H9 (cell line): ENCODE results near the gene C19orf73. TPM values are rescaled to one million over a fixed set of nuclear protein-coding genes. Genes with fewer than 3 reads are reported as not detected.

Experiments used
- DNase-seq: peaks from one replicate; pipeline ENCODE4 v3.0.0-alpha.2; 2017
- H2AFZ ChIP-seq: one replicate; pipeline ENCODE4 v1.6.1; 2013; ENCODE audit warnings: mild to moderate bottlenecking, low read length, control low read depth, moderate library complexity
- H2AK5ac ChIP-seq: 2 replicates; pipeline ENCODE4 v1.6.1; 2013; ENCODE audit warnings: low read length, control low read depth, mixed read lengths; ENCODE audit not compliant: insufficient read length
- H2BK120ac ChIP-seq: one replicate; pipeline ENCODE4 v1.6.1; 2013; ENCODE audit warnings: low read depth, mild to moderate bottlenecking, low read length, control low read depth, inconsistent platforms; ENCODE audit not compliant: poor library complexity, severe bottlenecking
- H2BK12ac ChIP-seq: 2 replicates; pipeline ENCODE4 v1.6.1; 2013; ENCODE audit warnings: low read length, control low read depth, mixed read lengths, low read depth; ENCODE audit not compliant: insufficient read length
- H2BK15ac ChIP-seq: 2 replicates; pipeline ENCODE4 v1.6.1; 2013; ENCODE audit warnings: low read depth, low read length, control low read depth
- H2BK20ac ChIP-seq: one replicate; pipeline ENCODE4 v1.6.1; 2013; ENCODE audit warnings: low read depth, mild to moderate bottlenecking, low read length, control low read depth, inconsistent platforms; ENCODE audit not compliant: poor library complexity, severe bottlenecking
- H2BK5ac ChIP-seq: 2 replicates; pipeline ENCODE4 v1.6.1; 2013; ENCODE audit warnings: low read length, control low read depth, mixed read lengths; ENCODE audit not compliant: insufficient read length
- H3K14ac ChIP-seq: 2 replicates; pipeline ENCODE4 v1.6.1; 2013; ENCODE audit warnings: low read length, control low read depth; ENCODE audit not compliant: insufficient read depth
- H3K18ac ChIP-seq: 2 replicates; pipeline ENCODE4 v1.6.1; 2013; ENCODE audit warnings: low read depth, mild to moderate bottlenecking, mixed read lengths, low read length, control low read depth; ENCODE audit not compliant: insufficient read length
- H3K23ac ChIP-seq: 2 replicates; pipeline ENCODE4 v1.6.1; 2013; ENCODE audit warnings: low read length, control low read depth, mixed read lengths, low read depth; ENCODE audit not compliant: insufficient read length
- H3K23me2 ChIP-seq: 2 replicates; pipeline ENCODE4 v1.6.1; 2013; ENCODE audit warnings: low read depth, mild to moderate bottlenecking, mixed read lengths, low read length, control low read depth; ENCODE audit not compliant: insufficient read length, poor library complexity, severe bottlenecking
- H3K27ac ChIP-seq: 2 replicates; pipeline ENCODE4 v1.5.1; 2013; ENCODE audit warnings: low read length, control low read depth, mixed read lengths, low read depth; ENCODE audit not compliant: insufficient read length
- H3K27me3 ChIP-seq: 2 replicates; pipeline ENCODE4 v1.6.1; 2013; ENCODE audit warnings: low read length, control low read depth, inconsistent platforms; ENCODE audit not compliant: insufficient read depth
- H3K4ac ChIP-seq: 2 replicates; pipeline ENCODE4 v1.6.1; 2013; ENCODE audit warnings: low read depth, mild to moderate bottlenecking, control low read depth, inconsistent platforms, low read length, moderate library complexity
- H3K4me1 ChIP-seq: 2 replicates; pipeline ENCODE4 v1.6.1; 2013; ENCODE audit warnings: low read length, control low read depth, inconsistent platforms; ENCODE audit not compliant: insufficient read depth
- H3K4me2 ChIP-seq: 2 replicates; pipeline ENCODE4 v1.6.1; 2013; ENCODE audit warnings: low read length, control low read depth, mixed read lengths; ENCODE audit not compliant: insufficient read length, insufficient read depth
- H3K56ac ChIP-seq: 2 replicates; pipeline ENCODE4 v1.6.1; 2013; ENCODE audit warnings: low read depth, mild to moderate bottlenecking, mixed read lengths, low read length, control low read depth; ENCODE audit not compliant: insufficient read length
- H3K79me1 ChIP-seq: 2 replicates; pipeline ENCODE4 v1.6.1; 2013; ENCODE audit warnings: low read depth, mild to moderate bottlenecking, moderate library complexity, low read length, control low read depth, inconsistent platforms; ENCODE audit not compliant: insufficient read depth, poor library complexity, severe bottlenecking
- H3K79me2 ChIP-seq: 2 replicates; pipeline ENCODE4 v1.6.1; 2013; ENCODE audit warnings: low read length, control low read depth, inconsistent platforms; ENCODE audit not compliant: insufficient read depth
- H3K9ac ChIP-seq: 2 replicates; pipeline ENCODE4 v1.6.1; 2013; ENCODE audit warnings: low read length, control low read depth, mixed read lengths; ENCODE audit not compliant: insufficient read length; ENCODE audit errors: extremely low read depth
- H3K9me3 ChIP-seq: one replicate; pipeline ENCODE4 v1.6.1; 2013; ENCODE audit warnings: low read depth, low read length, inconsistent platforms; ENCODE audit not compliant: control insufficient read depth
- H3T11ph ChIP-seq: one replicate; pipeline ENCODE4 v1.6.1; 2013; ENCODE audit warnings: mild to moderate bottlenecking, low read length, control low read depth, inconsistent platforms
- H4K20me1 ChIP-seq: one replicate; pipeline ENCODE4 v1.6.1; 2013; ENCODE audit not compliant: control insufficient read depth, insufficient read length, insufficient read depth
- H4K5ac ChIP-seq: 2 replicates; pipeline ENCODE4 v1.6.1; 2013; ENCODE audit warnings: low read depth, mild to moderate bottlenecking, mixed read lengths, low read length, control low read depth; ENCODE audit not compliant: insufficient read length
- H4K8ac ChIP-seq: replicated peaks from 2 replicates; pipeline ENCODE4 v1.6.1; 2013; ENCODE audit warnings: low read length, control low read depth, mixed read lengths, low read depth; ENCODE audit not compliant: insufficient read length
- H4K91ac ChIP-seq: 2 replicates; pipeline ENCODE4 v1.6.1; 2013; ENCODE audit warnings: low read depth, mild to moderate bottlenecking, moderate library complexity, mixed read lengths, low read length, control low read depth; ENCODE audit not compliant: insufficient read length
- H3K27ac Mint-ChIP-seq, 3 experiments: 2 replicates in 2 of 3; 3 replicates in 1 of 3; pipeline ENCODE4 v1.8.0; 2020 to 2021; ENCODE audit warnings: mixed read lengths in 3 of 3, mild to moderate bottlenecking in 1 of 3, moderate library complexity in 1 of 3
- H3K27me3 Mint-ChIP-seq: 2 replicates; pipeline ENCODE4 v1.8.0; 2021; ENCODE audit warnings: low read depth, mild to moderate bottlenecking, moderate library complexity, mixed read lengths
- H3K36me3 Mint-ChIP-seq, 3 experiments: 2 replicates in 2 of 3; 3 replicates in 1 of 3; pipeline ENCODE4 v1.8.0; 2020 to 2021; ENCODE audit warnings: low read depth in 3 of 3, mixed read lengths in 3 of 3; ENCODE audit not compliant: insufficient read depth in 1 of 3
- H3K4me1 Mint-ChIP-seq, 2 experiments: 2 replicates each; pipeline ENCODE4 v1.8.0; 2020; ENCODE audit warnings: mixed read lengths in 2 of 2
- H3K4me3 Mint-ChIP-seq, 2 experiments: 2 replicates in 1 of 2; 3 replicates in 1 of 2; pipeline ENCODE4 v1.8.0; 2020 to 2021; ENCODE audit warnings: mild to moderate bottlenecking in 2 of 2, mixed read lengths in 2 of 2, moderate library complexity in 1 of 2
- H3K9me3 Mint-ChIP-seq, 2 experiments: 2 replicates in 1 of 2; 3 replicates in 1 of 2; pipeline ENCODE4 v1.8.0; 2020; ENCODE audit warnings: mild to moderate bottlenecking in 2 of 2, mixed read lengths in 2 of 2, moderate library complexity in 1 of 2
- WGBS: extraction: QIAGEN DNeasy Blood & Tissue Kit; methylation state at CpG from one replicate; pipeline ENCODE4 v1.1.7; 2013; ENCODE audit warnings: missing lambda C conversion rate, low lambda C conversion rate, mixed read lengths; ENCODE audit not compliant: insufficient read length; ENCODE audit errors: extremely low coverage; 5-methylcytosine and 5-hydroxymethylcytosine counted together
- total RNA-seq: library from RNA; stranded (reverse); gene quantifications from 2 replicates; pipeline ENCODE4 v1.2.1, GENCODE V29; 2021
- TF ChIP-seq, protein P1 (sequence below): fragments of 200-600 bp; sonication (generic); conservative IDR thresholded peaks from 3 replicates; pipeline ENCODE4 v1.8.0; 2021; ENCODE audit warnings: antibody characterized with exemption, mild to moderate bottlenecking

C19orf73 gene
- total RNA-seq, 1 experiment from 2014 or later: 1.1 TPM

DNA sequence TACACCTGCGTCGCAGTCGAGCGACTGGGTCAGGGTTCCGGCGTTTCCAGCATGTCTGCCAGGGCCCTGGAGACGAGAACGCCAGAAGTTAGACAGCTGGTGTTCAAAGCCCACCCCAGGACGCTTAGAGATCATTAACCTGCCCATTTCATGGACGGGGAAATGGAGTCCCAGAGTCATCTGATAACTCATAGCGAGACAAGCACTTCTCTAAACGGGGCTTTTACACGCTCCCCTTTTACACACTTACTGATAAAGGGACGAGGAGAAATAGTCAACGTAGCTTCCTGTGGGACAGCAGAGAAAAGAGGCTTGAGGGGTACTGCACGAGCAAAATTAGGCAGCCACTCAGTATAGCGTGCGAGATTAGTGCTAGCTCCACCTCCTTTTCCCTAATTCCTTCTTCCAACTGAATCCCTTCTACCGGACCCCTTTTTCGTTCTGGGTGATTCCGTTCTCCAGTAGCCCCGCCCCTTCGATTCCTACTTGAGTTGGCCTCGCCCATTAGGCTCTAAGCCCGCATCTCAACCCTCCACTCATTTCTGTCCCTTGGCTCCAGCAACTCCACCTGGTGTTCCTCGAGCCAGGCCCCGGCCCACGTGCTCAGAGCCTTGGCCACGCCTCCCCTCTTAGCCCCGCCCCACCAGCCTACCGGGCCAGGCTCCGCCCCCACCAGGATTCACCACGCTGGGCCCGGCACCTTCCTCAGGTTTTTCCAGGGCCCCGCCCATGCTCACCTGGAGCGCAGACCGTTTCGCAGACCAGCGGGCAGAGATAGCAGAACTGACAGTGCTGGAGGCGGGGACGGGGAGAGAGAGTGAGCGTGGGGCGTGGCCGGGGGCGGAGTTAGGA lies 32.5 kb upstream of the C19orf73 start:
- H3K4me2 ChIP-seq: peak overlapping the region; percentile 57
- H2BK120ac ChIP-seq: no peak overlapping the region
- H2AFZ ChIP-seq: no peak overlapping the region
- no peaks in the 10 kb centered on the region; the same call in 1 of the 2 replicates for H3K27me3 ChIP-seq
- no peak overlapping the region for H4K8ac ChIP-seq
- H2BK12ac ChIP-seq: no peak overlapping the region
- H3K9ac ChIP-seq: no peak overlapping the region
- H3K79me1 ChIP-seq: no peaks in the 10 kb centered on the region
- Mint-ChIP-seq H3K36me3 (peaks cover 0 to 15% (median 0%) of the 10 kb centered on the region in 3 experiments; a peak in 4 of 7 replicates), H3K4me3 (peak overlapping the region; percentile 87 to 96), H3K9me3 (peaks cover 0 to 6% of the 10 kb centered on the region in 2 experiments; a peak in 2 of 5 replicates), H3K27me3 (peaks cover 42% of the 10 kb centered on the region), H3K27ac (peak overlapping the region in 1 of 3 experiments; percentile 84; a peak in 4 of 7 replicates), H3K4me1 (peaks cover 22 to 56% of the 10 kb centered on the region in 2 experiments)
- no peak overlapping the region for H3T11ph ChIP-seq
- H3K79me2 ChIP-seq: no peaks in the 10 kb centered on the region
- no peak overlapping the region for H2BK20ac ChIP-seq
- H3K56ac ChIP-seq: no peak overlapping the region
- H3K9me3 ChIP-seq: no peaks in the 10 kb centered on the region
- H4K5ac ChIP-seq: no peak overlapping the region
- H3K4ac ChIP-seq: no peak overlapping the region
- no peak overlapping the region for H2BK15ac ChIP-seq
- no peak overlapping the region for H3K27ac ChIP-seq
- WGBS: no CpG with 5 or more reads among the region's 45 CpGs
- peak; percentile 99 for DNase-seq
- H3K18ac ChIP-seq: no peak overlapping the region
- no peak overlapping the region for H3K23ac ChIP-seq
- no peak overlapping the region for H2AK5ac ChIP-seq
- no peak overlapping the region for H2BK5ac ChIP-seq
- H3K14ac ChIP-seq: no peak overlapping the region
- TF ChIP-seq, protein P1, sequence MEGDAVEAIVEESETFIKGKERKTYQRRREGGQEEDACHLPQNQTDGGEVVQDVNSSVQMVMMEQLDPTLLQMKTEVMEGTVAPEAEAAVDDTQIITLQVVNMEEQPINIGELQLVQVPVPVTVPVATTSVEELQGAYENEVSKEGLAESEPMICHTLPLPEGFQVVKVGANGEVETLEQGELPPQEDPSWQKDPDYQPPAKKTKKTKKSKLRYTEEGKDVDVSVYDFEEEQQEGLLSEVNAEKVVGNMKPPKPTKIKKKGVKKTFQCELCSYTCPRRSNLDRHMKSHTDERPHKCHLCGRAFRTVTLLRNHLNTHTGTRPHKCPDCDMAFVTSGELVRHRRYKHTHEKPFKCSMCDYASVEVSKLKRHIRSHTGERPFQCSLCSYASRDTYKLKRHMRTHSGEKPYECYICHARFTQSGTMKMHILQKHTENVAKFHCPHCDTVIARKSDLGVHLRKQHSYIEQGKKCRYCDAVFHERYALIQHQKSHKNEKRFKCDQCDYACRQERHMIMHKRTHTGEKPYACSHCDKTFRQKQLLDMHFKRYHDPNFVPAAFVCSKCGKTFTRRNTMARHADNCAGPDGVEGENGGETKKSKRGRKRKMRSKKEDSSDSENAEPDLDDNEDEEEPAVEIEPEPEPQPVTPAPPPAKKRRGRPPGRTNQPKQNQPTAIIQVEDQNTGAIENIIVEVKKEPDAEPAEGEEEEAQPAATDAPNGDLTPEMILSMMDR: no peak
- H4K20me1 ChIP-seq: no peaks in the 10 kb centered on the region
- peaks cover 7% of the 10 kb centered on the region; the same call in 1 of the 2 replicates for H3K4me1 ChIP-seq
- no peak overlapping the region for H4K91ac ChIP-seq
- peaks cover 17% of the 10 kb centered on the region for H3K23me2 ChIP-seq
